CD4-positive, alpha-beta T cell treated with Interleukin-10 for 1 hour (primary cell): Measurements from ENCODE around the gene PET100.

Source experiments
- DNase-seq: peaks from one replicate; pipeline ENCODE4 v3.0.0-alpha.2; 2020

The PET100 gene

GRCh38 chr19:7612282-7613274 lies 17.0 kb upstream of the PET100 start:
- no peak for DNase-seq

- no peak for DNase-seq
These were observed 14.5 kb upstream of the PET100 start for GRCh38 chr19:7614859-7615741.

- no peak for DNase-seq
These were observed 12.4 kb upstream of the PET100 start for GRCh38 chr19:7617172-7617571.

GRCh38 chr19:7617735-7618134 lies 11.9 kb upstream of the PET100 start:
- no peak for DNase-seq

- no peak for DNase-seq
These were observed 11.2 kb upstream of the PET100 start for GRCh38 chr19:7618348-7618747.

- DNase-seq: no peak
These were observed 10.7 kb upstream of the PET100 start for GRCh38 chr19:7618771-7619510.

- DNase-seq: no peak
These were observed 9.7 kb upstream of the PET100 start for GRCh38 chr19:7619671-7620441.

GRCh38 chr19:7620442-7621412 lies 8.9 kb upstream of the PET100 start:
- no peak for DNase-seq

- no peak for DNase-seq
These were observed 6.5 kb upstream of the PET100 start for GRCh38 chr19:7622933-7623685.

GRCh38 chr19:7623725-7624603 lies 5.6 kb upstream of the PET100 start:
- no peak for DNase-seq

GRCh38 chr19:7624810-7625209 lies 4.8 kb upstream of the PET100 start:
- DNase-seq: no peak

GRCh38 chr19:7625763-7626372 lies 3.7 kb upstream of the PET100 start:
- no peak for DNase-seq

GRCh38 chr19:7627166-7627565 lies 2.4 kb upstream of the PET100 start:
- no peak for DNase-seq

GRCh38 chr19:7628589-7629311 lies 843 bp upstream of the PET100 start:
- DNase-seq: no peak

- DNase-seq: no peak
These were observed 2.0 kb downstream of the PET100 start for GRCh38 chr19:7631577-7631976.

- DNase-seq: no peak
These were observed 3.0 kb downstream of the PET100 start for GRCh38 chr19:7632340-7633203.

GRCh38 chr19:7633698-7634097 lies 4.1 kb downstream of the PET100 start, which contains the start of gene PCP2:
Gene PCP2, minus strand, starts transcription at chr19:7633719. Its CDS starts 262 bp downstream, at chr19:7633457.
- no peak for DNase-seq
